Retinal pigment epithelial cell (primary cell): Measurements from ENCODE around the gene EMC8.

Source experiments
- DNase-seq: peaks from one replicate; pipeline ENCODE4 v3.0.0-alpha.2; 2010; ENCODE audit warnings: low read depth
- H3K4me3 ChIP-seq: 2 replicates; pipeline ENCODE4 v1.5.1; 2011; ENCODE audit warnings: mild to moderate bottlenecking, low read length, control low read depth, moderate library complexity
- CTCF ChIP-seq: conservative IDR thresholded peaks from 2 replicates; pipeline ENCODE4 v1.5.1; 2011; ENCODE audit warnings: low read depth, low read length, control low read depth, inconsistent platforms

The EMC8 gene

DNA sequence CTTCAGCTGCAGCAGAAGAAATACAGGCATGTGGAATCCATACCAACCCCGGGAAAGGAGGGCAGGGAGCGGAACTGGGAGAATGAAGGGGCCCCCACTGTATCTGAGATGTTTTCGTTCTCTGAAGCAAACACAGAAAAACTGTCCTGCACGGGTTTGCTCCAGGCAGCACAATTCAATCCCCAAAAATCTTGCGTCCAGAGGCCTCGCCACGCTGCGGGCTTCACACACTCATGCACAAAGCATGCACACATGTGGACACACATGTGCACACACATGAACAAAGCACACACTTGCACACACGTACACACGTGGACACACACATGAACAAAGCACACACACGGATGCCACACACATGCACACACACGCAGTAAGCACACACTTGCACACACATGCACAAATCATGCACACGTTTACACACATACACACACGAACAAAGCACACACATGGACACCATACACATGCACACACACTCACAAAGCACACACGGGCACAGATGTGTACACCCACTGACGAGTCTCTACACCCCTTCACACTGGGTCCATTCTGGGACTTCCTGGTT is 27.4 kb upstream of the EMC8 start:
- no peak for DNase-seq
- no peak overlapping the region for H3K4me3 ChIP-seq
- TF ChIP-seq CTCF, result no peak

DNA sequence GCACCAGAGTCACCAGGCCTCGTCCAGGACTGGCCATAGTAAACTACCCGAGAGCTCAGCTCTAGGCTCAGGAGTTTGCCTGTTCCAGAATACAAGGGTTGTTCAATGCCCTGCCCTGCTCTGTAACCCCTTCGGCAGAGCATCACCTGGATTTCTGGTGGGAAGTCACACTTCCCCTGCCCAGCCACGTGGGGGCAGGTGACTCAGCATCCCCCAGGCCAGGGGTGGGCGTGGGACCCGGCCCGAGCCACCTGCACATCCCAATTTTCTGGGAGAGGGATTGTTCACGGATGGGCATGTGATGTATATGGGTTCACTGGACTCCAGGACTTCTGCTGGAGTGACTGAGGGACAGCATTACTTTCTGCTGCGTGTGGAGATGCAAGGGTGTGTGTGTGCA is 26.0 kb upstream of the EMC8 start:
- no peak for DNase-seq
- no peak for TF ChIP-seq CTCF
- H3K4me3 ChIP-seq, result no peak overlapping the region

DNA sequence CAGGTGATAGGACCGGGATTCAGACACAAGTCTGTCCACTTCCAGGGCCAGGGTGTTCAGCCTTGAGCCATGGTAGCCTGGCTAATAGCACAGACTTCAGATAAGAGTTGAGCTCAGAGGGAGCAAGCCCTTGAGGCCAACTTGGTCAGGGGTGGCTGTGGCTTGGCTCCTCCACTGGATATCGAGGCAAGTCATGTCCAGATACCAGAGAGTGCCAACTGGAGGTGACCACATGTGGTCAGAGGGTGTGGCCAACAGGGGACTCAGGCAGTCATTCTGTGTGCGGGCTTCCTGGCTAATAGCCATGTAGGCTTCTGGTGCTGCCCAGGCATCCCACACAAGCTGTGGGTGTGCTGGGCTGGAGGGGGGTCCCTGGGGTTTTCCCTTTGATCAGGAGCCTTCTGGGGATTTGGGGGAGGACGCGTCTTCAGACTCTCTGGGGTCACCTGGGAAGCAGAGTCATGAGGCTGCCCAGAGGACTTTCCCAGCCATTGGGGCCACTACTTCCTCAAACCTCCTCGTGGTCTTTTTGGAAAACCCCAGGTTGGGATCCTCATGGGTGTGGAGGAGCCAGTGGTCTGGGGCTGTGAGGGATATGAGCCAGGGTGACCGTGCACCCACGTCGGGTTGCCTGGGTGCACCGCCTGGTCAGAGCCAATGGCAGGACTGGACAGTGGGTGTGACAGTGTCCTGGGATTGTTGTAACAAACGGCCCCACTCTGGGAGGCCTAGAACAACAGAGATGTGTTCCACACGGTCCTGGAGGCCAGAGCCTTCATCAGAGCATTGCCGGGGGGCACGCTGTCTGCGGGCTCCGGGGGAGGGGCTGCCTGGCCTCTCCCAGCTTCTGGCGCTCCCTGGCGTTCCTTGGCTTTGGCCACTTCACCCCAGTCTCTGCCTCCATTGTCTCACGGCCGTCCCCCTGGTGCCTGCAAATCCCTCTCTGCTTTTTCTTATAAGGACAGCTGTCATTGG is 25.1 kb upstream of the EMC8 start:
- DNase-seq, result no peak
- TF ChIP-seq CTCF, result no peak
- no peak overlapping the region for H3K4me3 ChIP-seq

DNA sequence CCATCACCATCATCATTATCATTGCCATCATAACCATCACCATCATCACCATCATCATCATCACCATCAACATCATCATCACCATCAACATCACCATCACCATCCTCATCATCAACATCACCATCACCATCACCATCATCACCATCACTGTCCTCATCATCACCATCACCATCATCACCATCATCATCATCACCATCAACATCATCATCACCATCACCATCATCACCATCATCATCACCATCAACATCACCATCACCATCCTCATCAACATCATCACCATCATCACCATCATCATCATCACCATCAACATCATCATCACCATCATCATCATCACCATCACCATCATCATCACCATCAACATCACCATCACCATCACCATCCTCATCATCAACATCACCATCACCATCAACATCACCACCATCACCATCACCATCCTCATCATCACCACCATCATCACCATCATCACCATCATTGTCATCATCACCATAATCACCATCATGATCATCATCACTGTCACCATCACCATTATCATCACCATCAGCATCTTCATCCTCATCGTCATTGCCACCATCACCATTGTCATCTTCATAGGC is 24.1 kb upstream of the EMC8 start:
- no peak for TF ChIP-seq CTCF
- DNase-seq, result no peak
- H3K4me3 ChIP-seq, result no peak overlapping the region

GRCh38 chr16:85822145-85822544 is 22.8 kb upstream of the EMC8 start:
- no peak overlapping the region for H3K4me3 ChIP-seq
- no peak for TF ChIP-seq CTCF
- DNase-seq, result no peak

- no peak overlapping the region for H3K4me3 ChIP-seq
- DNase-seq, result no peak
- TF ChIP-seq CTCF, result peak; percentile 88
These were observed 22.2 kb upstream of the EMC8 start for GRCh38 chr16:85821390-85822135.
